ENCODE data around the gene TRIM8.

DNA sequence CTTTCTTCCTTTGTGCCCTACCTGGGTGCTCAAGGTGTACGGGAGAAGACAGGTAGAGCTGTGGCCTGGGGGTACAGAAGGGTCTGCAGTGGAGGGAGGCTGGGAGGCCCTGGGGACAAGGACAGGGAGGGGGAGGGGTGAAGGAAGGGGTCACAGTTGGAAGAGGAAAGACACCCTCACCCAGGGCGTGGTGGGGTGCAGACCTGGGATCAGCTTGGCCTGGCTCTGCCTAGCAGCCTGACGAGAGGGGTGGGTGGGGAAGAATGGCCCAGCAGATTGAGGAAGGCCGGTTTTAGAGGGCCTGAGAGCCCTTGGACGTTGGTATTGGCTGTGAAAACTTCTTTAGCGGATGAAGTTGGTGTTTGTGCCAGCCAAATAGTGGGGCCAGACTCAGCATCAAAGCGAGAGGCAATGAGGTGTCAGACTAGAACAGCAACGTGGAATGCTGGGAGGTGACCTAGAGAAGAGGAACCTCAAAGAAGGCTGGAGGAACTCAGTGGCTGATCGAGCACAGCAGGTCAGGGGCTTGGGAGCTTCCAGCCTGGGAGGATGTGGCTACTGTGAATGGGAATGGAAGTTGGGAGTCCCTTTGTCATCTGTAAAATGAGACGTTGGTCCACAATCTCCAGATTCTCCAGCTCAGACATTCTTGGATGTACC, 18.1 kb upstream of the TRIM8 start:
- TF ChIP-seq POLR2A (IDR thresholded peaks at IDR 0.05), result no peak
- TF ChIP-seq, protein P1, sequence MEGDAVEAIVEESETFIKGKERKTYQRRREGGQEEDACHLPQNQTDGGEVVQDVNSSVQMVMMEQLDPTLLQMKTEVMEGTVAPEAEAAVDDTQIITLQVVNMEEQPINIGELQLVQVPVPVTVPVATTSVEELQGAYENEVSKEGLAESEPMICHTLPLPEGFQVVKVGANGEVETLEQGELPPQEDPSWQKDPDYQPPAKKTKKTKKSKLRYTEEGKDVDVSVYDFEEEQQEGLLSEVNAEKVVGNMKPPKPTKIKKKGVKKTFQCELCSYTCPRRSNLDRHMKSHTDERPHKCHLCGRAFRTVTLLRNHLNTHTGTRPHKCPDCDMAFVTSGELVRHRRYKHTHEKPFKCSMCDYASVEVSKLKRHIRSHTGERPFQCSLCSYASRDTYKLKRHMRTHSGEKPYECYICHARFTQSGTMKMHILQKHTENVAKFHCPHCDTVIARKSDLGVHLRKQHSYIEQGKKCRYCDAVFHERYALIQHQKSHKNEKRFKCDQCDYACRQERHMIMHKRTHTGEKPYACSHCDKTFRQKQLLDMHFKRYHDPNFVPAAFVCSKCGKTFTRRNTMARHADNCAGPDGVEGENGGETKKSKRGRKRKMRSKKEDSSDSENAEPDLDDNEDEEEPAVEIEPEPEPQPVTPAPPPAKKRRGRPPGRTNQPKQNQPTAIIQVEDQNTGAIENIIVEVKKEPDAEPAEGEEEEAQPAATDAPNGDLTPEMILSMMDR (IDR thresholded peaks at IDR 0.05), result no peak

Data from lower leg skin (tissue), 3 donors.